GM12878 (cell line): ENCODE results near the gene IL19. TPM values are rescaled to one million over a fixed set of nuclear protein-coding genes. Genes with fewer than 3 reads are reported as not detected.

Experiments used
- ATAC-seq: fragments of 200-7000 bp; cut with Tn5 transposase; 3 replicates; pipeline ENCODE4 v1.9.1; 2020; ENCODE audit warnings: mild to moderate bottlenecking, moderate library complexity
- BruUV-seq: library from RNA; stranded (reverse); fragments of 400-500 nt; replicated peaks from 2 replicates; lab custom pipeline; 2021; lab: Mats Ljungman, UMichigan
- CTCF ChIA-PET: fragments of 300-600 bp; sonication (Branson Sonifier 250); formaldehyde crosslinking; extraction: SDS; loops from one replicate; lab custom pipeline; 2021; ENCODE audit warnings: inconsistent platforms; lab: Yijun Ruan, JAX
- POLR2A ChIA-PET: fragments of 350-600 bp; formaldehyde crosslinking; extraction: SDS; loops from one replicate; lab custom pipeline; 2021; ENCODE audit warnings: inconsistent platforms; lab: Charles Lee
- RAD21 ChIA-PET: fragments of 300-600 bp; sonication (Branson Sonifier 250); formaldehyde crosslinking; loops from one replicate; lab custom pipeline; 2023; ENCODE audit warnings: antibody characterized with exemption; ENCODE audit not compliant: unreplicated experiment; lab: Charles Lee
- SMC1A ChIA-PET: fragments of 300-600 bp; sonication (Branson Sonifier 250); formaldehyde crosslinking; loops from one replicate; lab custom pipeline; 2023; ENCODE audit not compliant: unreplicated experiment, uncharacterized antibody; lab: Charles Lee
- DNase-seq: peaks from one replicate; pipeline ENCODE4 v3.0.0-alpha.2; 2011; ENCODE audit warnings: low read depth, low spot score
- FAIRE-seq: peaks from 3 replicates; lab custom pipeline; 2011; peaks lifted over from hg19 to GRCh38; lab: Jason Lieb, UNC
- H2AFZ ChIP-seq: 2 replicates; pipeline ENCODE4 v1.6.0; 2011; ENCODE audit warnings: low read depth, low read length, control low read depth; ENCODE audit not compliant: control insufficient read depth
- H3K27ac ChIP-seq: 2 replicates; pipeline ENCODE4 v1.5.1; 2011; ENCODE audit warnings: control low read depth; ENCODE audit not compliant: control insufficient read depth, insufficient read depth
- H3K27me3 ChIP-seq, 2 experiments: replicated peaks in 1 of 2; 2 replicates each; pipeline versions ENCODE4 v1.6.0 to v1.6.1; 2011; ENCODE audit warnings: low read length in 1 of 2; ENCODE audit not compliant: control insufficient read depth in 2 of 2, insufficient read depth in 2 of 2
- H3K36me3 ChIP-seq, 2 experiments: 2 replicates each; pipeline ENCODE4 v1.5.1; 2011; ENCODE audit warnings: low read length in 1 of 2; ENCODE audit not compliant: control insufficient read depth in 2 of 2, insufficient read depth in 2 of 2
- H3K4me1 ChIP-seq: 2 replicates; pipeline ENCODE4 v1.6.1; 2011; ENCODE audit warnings: mild to moderate bottlenecking, low read length, moderate library complexity, mixed read lengths; ENCODE audit not compliant: control insufficient read depth, insufficient read depth
- H3K4me2 ChIP-seq: 2 replicates; pipeline ENCODE4 v1.6.0; 2011; ENCODE audit warnings: control low read depth; ENCODE audit not compliant: control insufficient read depth, insufficient read depth
- H3K4me3 ChIP-seq: fragments of 200-600 bp; sonication (generic); 2 replicates; pipeline ENCODE4 v1.5.1; 2016
- H3K79me2 ChIP-seq: 2 replicates; pipeline ENCODE4 v1.6.0; 2011; ENCODE audit warnings: low read length; ENCODE audit not compliant: control insufficient read depth, insufficient read depth
- H3K9ac ChIP-seq: 2 replicates; pipeline ENCODE4 v1.8.0; 2011; ENCODE audit warnings: low read length, control low read depth, mixed read lengths; ENCODE audit not compliant: control insufficient read depth, insufficient read depth
- H3K9me3 ChIP-seq: replicated peaks from 3 replicates; pipeline ENCODE4 v1.5.1; 2011; ENCODE audit warnings: mild to moderate bottlenecking, low read length; ENCODE audit not compliant: control insufficient read depth, insufficient read depth
- H4K20me1 ChIP-seq: 2 replicates; pipeline ENCODE4 v1.6.0; 2011; ENCODE audit not compliant: control insufficient read depth, insufficient read depth
- BCL11A ChIP-seq: IDR thresholded peaks from 2 replicates; pipeline ENCODE4 v1.6.1; 2011; ENCODE audit warnings: low read depth, low read length
- E2F4 ChIP-seq: IDR thresholded peaks from 2 replicates; pipeline ENCODE4 v1.6.1; 2012; ENCODE audit warnings: low read depth, low read length, improper control_type of control experiment
- ELK1 ChIP-seq: IDR thresholded peaks from 2 replicates; pipeline ENCODE4 v1.6.1; 2012; ENCODE audit warnings: low read depth, low read length, improper control_type of control experiment
- GATAD2B ChIP-seq: fragments of 450-650 bp; conservative IDR thresholded peaks from 2 replicates; pipeline ENCODE4 v1.6.1; 2017; ENCODE audit warnings: low read depth, mild to moderate bottlenecking, moderate library complexity
- HDAC6 ChIP-seq: fragments of 200-600 bp; sonication (generic); IDR thresholded peaks from one replicate; pipeline ENCODE4 v1.8.0; 2017; ENCODE audit warnings: antibody characterized with exemption; ENCODE audit not compliant: unreplicated experiment
- HDGF ChIP-seq: fragments of 450-650 bp; IDR thresholded peaks from 2 replicates; pipeline ENCODE4 v1.6.1; 2016; ENCODE audit warnings: antibody characterized with exemption
- MAX ChIP-seq: IDR thresholded peaks from 2 replicates; pipeline ENCODE4 v1.6.1; 2012; ENCODE audit warnings: low read depth, low read length, improper control_type of control experiment
- MEF2A ChIP-seq: IDR thresholded peaks from 2 replicates; pipeline ENCODE4 v1.6.1; 2011; ENCODE audit warnings: low read depth, mild to moderate bottlenecking, low read length, moderate library complexity; ENCODE audit not compliant: insufficient read depth
- MLLT1 ChIP-seq: fragments of 450-650 bp; IDR thresholded peaks from 2 replicates; pipeline ENCODE4 v1.6.1; 2016; ENCODE audit warnings: mild to moderate bottlenecking
- MTA3 ChIP-seq: IDR thresholded peaks from 2 replicates; pipeline ENCODE4 v1.6.1; 2012; ENCODE audit warnings: low read length, inconsistent platforms, borderline replicate concordance
- MXI1 ChIP-seq: fragments of 150-350 bp; IDR thresholded peaks from 2 replicates; pipeline ENCODE4 v1.6.1; 2011; ENCODE audit warnings: low read depth, mild to moderate bottlenecking, inconsistent platforms, low read length, improper control_type of control experiment
- NBN ChIP-seq: fragments of 450-650 bp; IDR thresholded peaks from 2 replicates; pipeline ENCODE4 v1.6.1; 2016
- POU2F2 ChIP-seq: IDR thresholded peaks from 3 replicates; pipeline ENCODE4 v1.6.1; 2011; ENCODE audit warnings: low read depth, mild to moderate bottlenecking, low read length, borderline replicate concordance
- RELA ChIP-seq: fragments of 450-650 bp; IDR thresholded peaks from 2 replicates; pipeline ENCODE4 v1.8.0; 2014; ENCODE audit warnings: borderline replicate concordance; ENCODE audit not compliant: partially characterized antibody
- RUNX3 ChIP-seq: IDR thresholded peaks from 2 replicates; pipeline ENCODE4 v1.6.1; 2012; ENCODE audit warnings: low read length, inconsistent platforms
- SREBF1 ChIP-seq: IDR thresholded peaks from 2 replicates; pipeline ENCODE4 v1.6.1; 2012; ENCODE audit warnings: mild to moderate bottlenecking, low read length
- SREBF2 ChIP-seq: IDR thresholded peaks from 2 replicates; pipeline ENCODE4 v1.6.1; 2012; ENCODE audit warnings: mild to moderate bottlenecking, low read length
- ZNF384 ChIP-seq: IDR thresholded peaks from 2 replicates; pipeline ENCODE4 v1.6.1; 2012; ENCODE audit warnings: low read depth, mild to moderate bottlenecking, low read length, improper control_type of control experiment, borderline replicate concordance
- WGBS: methylation state at CpG from one replicate; pipeline ENCODE4 v1.1.6; 2016; ENCODE audit warnings: low lambda C conversion rate; ENCODE audit not compliant: insufficient replicate concordance, insufficient coverage; ENCODE audit errors: missing lambda C conversion rate; 5-methylcytosine and 5-hydroxymethylcytosine counted together
- in situ Hi-C: fragments of 300-500 bp; cut with MboI; formaldehyde crosslinking; loops from 9 replicates; pipeline ENCODE4 v1.14.3; 2018; ENCODE audit warnings: mixed read lengths
- intact Hi-C: fragments of 100-400 bp; cut with micrococcal nuclease; formaldehyde crosslinking; loops from one replicate; pipeline ENCODE4 v1.14.2; 2022; ENCODE audit not compliant: unreplicated experiment
- polyA plus RNA-seq, 11 experiments: library from polyadenylated mRNA; depleted of rRNA in 4 of 11; unstranded in 6 of 11; stranded (reverse) in 5 of 11; fragments of >200 nt; fragmentation: Nextera tagmentation in 4 of 11; fragmentation: Illumina TruSeq in 1 of 11; extraction: Ambion mirVana in 4 of 11; extraction: Trizol in 1 of 11; gene quantifications; 1 replicate in 1 of 11; 2 replicates in 10 of 11; pipeline versions ENCODE4 v1.2.1 to v1.2.3, GENCODE V29; 2011 to 2016; ENCODE audit warnings: inconsistent platforms in 2 of 11, missing spikeins in 2 of 11, low read depth in 1 of 11
- total RNA-seq, 4 experiments: library from RNA; depleted of rRNA in 3 of 4; stranded (reverse); fragments of >200 nt in 3 of 4; fragmentation: Illumina TruSeq in 1 of 4; extraction: Trizol in 1 of 4; gene quantifications; 2 replicates each; pipeline versions ENCODE4 v1.2.1 to v1.2.3, GENCODE V29; 2013 to 2021
- TF ChIP-seq, protein P1 (sequence below): IDR thresholded peaks from 2 replicates; pipeline ENCODE4 v1.6.1; 2011; ENCODE audit warnings: low read depth, low read length, improper control_type of control experiment, borderline replicate concordance

The IL19 gene
- total and polyA plus RNA-seq, 10 of the 15 experiments (the other 5 are each of a cell fraction or from before 2014, with no cell fraction given) = 0.10 to 0.73 (median 0.28) TPM; not detected in 6

GRCh38 chr1:206784471-206784903, 13.9 kb downstream of the IL19 start:
- H3K9me3 ChIP-seq = no peaks in the 10 kb centered on the region
- H3K4me1 ChIP-seq = peaks cover 49% of the 10 kb centered on the region
- intact Hi-C loops (loop anchor here (1.0 kb wide), 3 partner anchors 14 to 45 kb away; partner anchors contain the start of gene IL19), in situ Hi-C loops (loop anchor here (10.0 kb wide), 1 partner anchor 730 kb away; the partner anchor contains the start of gene RHEX)
- no TSS peak for BruUV-seq
- peak overlapping the region; percentile 67 for H3K4me2 ChIP-seq
- H3K79me2 ChIP-seq = peaks cover 10% of the 10 kb centered on the region
- CTCF ChIA-PET = interaction anchor here (1.0 to 14.2 kb wide), 9 partner anchors 8 to 121 kb away, joined by 4 to 221 read pairs (median 5); partner anchors contain the start of genes IL10 and IL19
- H3K27me3 ChIP-seq = no peaks in the 10 kb centered on the region
- FAIRE-seq (peak; percentile 80), DNase-seq (no peak), ATAC-seq (peak; percentile 81)
- POLR2A ChIA-PET = interaction anchor here (1.2 to 13.9 kb wide), 5 partner anchors 8 to 44 kb away, joined by 4 to 283 read pairs (median 6); partner anchors contain the start of genes IL10 and IL19
- peak overlapping the region; percentile 85 for H3K27ac ChIP-seq
- no peaks in the 10 kb centered on the region for H3K36me3 ChIP-seq
- no peaks in the 10 kb centered on the region for H4K20me1 ChIP-seq
- SMC1A ChIA-PET = interaction anchor here (1.0 to 18.3 kb wide), 11 partner anchors 10 to 137 kb away, joined by 3 to 410 read pairs (median 6); partner anchors contain the start of genes FCMR, IL10 and IL19
- peak overlapping the region; percentile 38; the same call in 1 of the 2 replicates for H3K4me3 ChIP-seq
- no peak overlapping the region for H2AFZ ChIP-seq
- RAD21 ChIA-PET = interaction anchor here (0.9 to 13.8 kb wide), 8 partner anchors 8 to 121 kb away, joined by 3 to 363 read pairs (median 6); partner anchors contain the start of genes IL10 and IL19
- H3K9ac ChIP-seq = peak overlapping the region; percentile 49; the same call in 1 of the 2 replicates
- WGBS = 1% methylated on average over 17 of the region's 17 CpGs
- TF ChIP-seq ELK1 = peak; percentile 23; the same call in 1 of the 2 replicates
- no peak for TF ChIP-seq ZNF384
- no peak; the same call in 1 of the 2 replicates for TF ChIP-seq HDGF
- peak; percentile 65 for TF ChIP-seq GATAD2B
- peak; percentile 98 for TF ChIP-seq RUNX3
- TF ChIP-seq SREBF1 = no peak
- peak; percentile 92 for TF ChIP-seq NBN
- peak; percentile 74 for TF ChIP-seq BCL11A
- TF ChIP-seq, protein P1, sequence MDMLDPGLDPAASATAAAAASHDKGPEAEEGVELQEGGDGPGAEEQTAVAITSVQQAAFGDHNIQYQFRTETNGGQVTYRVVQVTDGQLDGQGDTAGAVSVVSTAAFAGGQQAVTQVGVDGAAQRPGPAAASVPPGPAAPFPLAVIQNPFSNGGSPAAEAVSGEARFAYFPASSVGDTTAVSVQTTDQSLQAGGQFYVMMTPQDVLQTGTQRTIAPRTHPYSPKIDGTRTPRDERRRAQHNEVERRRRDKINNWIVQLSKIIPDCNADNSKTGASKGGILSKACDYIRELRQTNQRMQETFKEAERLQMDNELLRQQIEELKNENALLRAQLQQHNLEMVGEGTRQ = no peak
- TF ChIP-seq MAX = peak; percentile 54; the same call in 1 of the 2 replicates
- TF ChIP-seq POU2F2 = peak; percentile 69; the same call in 2 of the 3 replicates
- TF ChIP-seq RELA = no peak
- peak; percentile 45; the same call in 1 of the 2 replicates for TF ChIP-seq MXI1
- no peak for TF ChIP-seq SREBF2
- TF ChIP-seq E2F4 = no peak
- no peak for TF ChIP-seq HDAC6
- TF ChIP-seq MTA3 = peak; percentile 95
- TF ChIP-seq MEF2A = peak; percentile 72
- TF ChIP-seq MLLT1 = peak; percentile 77; the same call in 1 of the 2 replicates
